ENCODE measurements around the gene DPYD. TPM values are rescaled to one million over a fixed set of nuclear protein-coding genes. Genes with fewer than 3 reads are reported as not detected.

DPYD gene
- total RNA-seq, 1 donor from 2014 or later: 5.9 TPM

DNA sequence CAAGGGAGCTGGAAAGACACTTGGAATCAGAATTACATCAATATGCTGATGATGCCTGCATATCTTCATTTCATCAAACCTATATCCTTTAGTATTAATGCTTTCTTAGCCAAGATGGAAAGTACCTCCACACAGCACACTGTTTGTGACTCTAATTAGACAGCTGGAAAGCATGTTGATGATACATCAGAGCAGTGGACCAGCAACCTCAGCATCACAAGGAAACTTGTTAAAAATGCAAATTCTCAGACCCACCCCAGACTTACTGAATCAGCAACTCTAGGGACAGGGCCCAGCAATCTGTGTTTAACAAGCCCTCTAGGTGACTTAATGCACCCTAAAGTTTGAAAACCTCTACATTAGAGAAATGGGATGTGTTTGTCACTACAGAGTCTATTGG lies 332.1 kb downstream of the DPYD start:
- Mint-ChIP-seq H3K27me3 (ENCODE audit: low read depth) (no peaks in the 10 kb centered on the region), H3K27ac (ENCODE audit: unreplicated experiment) (no peak overlapping the region), H3K36me3 (ENCODE audit: low read depth) (peaks cover 7% of the 10 kb centered on the region), H3K9me3 (peaks cover 4% of the 10 kb centered on the region), H3K4me3 (no peak overlapping the region), H3K4me1 (no peaks in the 10 kb centered on the region)
- DNase-seq (ENCODE audit: low read depth, low spot score): no peak
- TF ChIP-seq, protein P1, sequence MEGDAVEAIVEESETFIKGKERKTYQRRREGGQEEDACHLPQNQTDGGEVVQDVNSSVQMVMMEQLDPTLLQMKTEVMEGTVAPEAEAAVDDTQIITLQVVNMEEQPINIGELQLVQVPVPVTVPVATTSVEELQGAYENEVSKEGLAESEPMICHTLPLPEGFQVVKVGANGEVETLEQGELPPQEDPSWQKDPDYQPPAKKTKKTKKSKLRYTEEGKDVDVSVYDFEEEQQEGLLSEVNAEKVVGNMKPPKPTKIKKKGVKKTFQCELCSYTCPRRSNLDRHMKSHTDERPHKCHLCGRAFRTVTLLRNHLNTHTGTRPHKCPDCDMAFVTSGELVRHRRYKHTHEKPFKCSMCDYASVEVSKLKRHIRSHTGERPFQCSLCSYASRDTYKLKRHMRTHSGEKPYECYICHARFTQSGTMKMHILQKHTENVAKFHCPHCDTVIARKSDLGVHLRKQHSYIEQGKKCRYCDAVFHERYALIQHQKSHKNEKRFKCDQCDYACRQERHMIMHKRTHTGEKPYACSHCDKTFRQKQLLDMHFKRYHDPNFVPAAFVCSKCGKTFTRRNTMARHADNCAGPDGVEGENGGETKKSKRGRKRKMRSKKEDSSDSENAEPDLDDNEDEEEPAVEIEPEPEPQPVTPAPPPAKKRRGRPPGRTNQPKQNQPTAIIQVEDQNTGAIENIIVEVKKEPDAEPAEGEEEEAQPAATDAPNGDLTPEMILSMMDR (conservative IDR thresholded peaks at IDR 0.05): no peak

DNA sequence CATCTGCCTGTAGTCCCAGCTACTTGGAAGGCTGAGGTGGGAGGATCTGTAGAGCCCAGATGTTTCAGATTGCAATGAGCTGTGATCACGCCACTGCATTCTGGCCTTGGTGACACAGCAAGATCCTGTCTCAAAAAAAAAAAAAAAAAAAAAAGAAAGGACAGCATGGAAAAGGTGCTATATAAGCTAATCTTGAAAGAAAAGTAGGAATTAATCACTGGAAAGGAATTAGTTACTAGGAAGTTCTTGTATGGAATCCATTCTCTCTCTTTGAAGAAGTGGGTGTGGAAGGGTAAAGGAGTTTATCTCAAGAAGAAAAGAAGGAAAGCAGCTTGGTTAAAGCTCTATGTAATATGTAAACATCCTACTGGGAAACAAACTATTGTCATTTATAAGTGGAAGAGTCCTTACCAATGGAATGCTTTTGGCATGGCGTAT lies 339.2 kb downstream of the DPYD start:
- TF ChIP-seq, protein P1 (conservative IDR thresholded peaks at IDR 0.05): no peak
- DNase-seq (ENCODE audit: low read depth, low spot score): no peak
- Mint-ChIP-seq H3K4me3 (no peak overlapping the region), H3K27me3 (ENCODE audit: low read depth) (no peaks in the 10 kb centered on the region), H3K4me1 (no peaks in the 10 kb centered on the region), H3K9me3 (no peaks in the 10 kb centered on the region), H3K27ac (ENCODE audit: unreplicated experiment) (no peak overlapping the region), H3K36me3 (ENCODE audit: low read depth) (peaks cover 3% of the 10 kb centered on the region)

DNA sequence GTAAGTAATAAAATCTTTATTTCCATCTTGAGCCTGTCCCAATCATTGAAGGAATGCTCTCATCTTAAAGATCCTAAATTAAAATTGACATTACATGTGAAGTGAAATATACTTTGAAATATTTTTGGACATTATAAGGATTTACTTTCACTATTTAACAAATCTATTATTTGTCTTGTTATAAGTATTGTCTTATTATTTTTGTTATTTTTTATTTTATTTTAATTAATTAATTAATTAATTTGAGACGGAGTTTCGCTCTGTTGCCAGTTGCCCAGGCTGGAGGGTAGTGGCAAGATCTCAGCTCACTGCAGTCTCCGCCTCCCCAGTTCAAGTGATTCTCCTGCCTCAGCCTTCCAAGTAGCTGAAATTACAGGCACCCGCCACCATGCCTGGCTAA lies 343.2 kb downstream of the DPYD start:
- no peaks in the 10 kb centered on the region for H3K4me1 Mint-ChIP-seq
- no peak for DNase-seq (ENCODE audit: low read depth, low spot score)
- TF ChIP-seq, protein P1 (conservative IDR thresholded peaks at IDR 0.05): no peak
- no peak overlapping the region for H3K4me3 Mint-ChIP-seq
- H3K9me3 Mint-ChIP-seq: no peaks in the 10 kb centered on the region
- H3K27me3 Mint-ChIP-seq (ENCODE audit: low read depth): no peaks in the 10 kb centered on the region
- H3K27ac Mint-ChIP-seq (ENCODE audit: unreplicated experiment): no peak overlapping the region
- no peaks in the 10 kb centered on the region for H3K36me3 Mint-ChIP-seq (ENCODE audit: low read depth)

GRCh38 chr1:97573553-97573952 lies 347.3 kb downstream of the DPYD start:
- TF ChIP-seq, protein P1 (conservative IDR thresholded peaks at IDR 0.05): no peak
- Mint-ChIP-seq H3K27me3 (ENCODE audit: low read depth) (no peaks in the 10 kb centered on the region), H3K9me3 (no peaks in the 10 kb centered on the region), H3K36me3 (ENCODE audit: low read depth) (no peaks in the 10 kb centered on the region), H3K4me3 (no peak overlapping the region), H3K4me1 (no peaks in the 10 kb centered on the region), H3K27ac (ENCODE audit: unreplicated experiment) (no peak overlapping the region)
- DNase-seq (ENCODE audit: low read depth, low spot score): no peak

- Mint-ChIP-seq H3K27me3 (ENCODE audit: low read depth) (no peaks in the 10 kb centered on the region), H3K4me3 (no peak overlapping the region)
Measured at GRCh38 chr1:97572561-97572960, 348.3 kb downstream of the DPYD start.

More at GRCh38 chr1:97572561-97572960, 348.3 kb downstream of the DPYD start:
- H3K36me3 Mint-ChIP-seq (ENCODE audit: low read depth): no peaks in the 10 kb centered on the region
- no peaks in the 10 kb centered on the region for H3K9me3 Mint-ChIP-seq
- H3K4me1 Mint-ChIP-seq: no peaks in the 10 kb centered on the region
- H3K27ac Mint-ChIP-seq (ENCODE audit: unreplicated experiment): no peak overlapping the region
- DNase-seq (ENCODE audit: low read depth, low spot score): no peak
- TF ChIP-seq, protein P1 (conservative IDR thresholded peaks at IDR 0.05): no peak
